ENCODE data around the gene SETBP1.

Gene SETBP1

DNA sequence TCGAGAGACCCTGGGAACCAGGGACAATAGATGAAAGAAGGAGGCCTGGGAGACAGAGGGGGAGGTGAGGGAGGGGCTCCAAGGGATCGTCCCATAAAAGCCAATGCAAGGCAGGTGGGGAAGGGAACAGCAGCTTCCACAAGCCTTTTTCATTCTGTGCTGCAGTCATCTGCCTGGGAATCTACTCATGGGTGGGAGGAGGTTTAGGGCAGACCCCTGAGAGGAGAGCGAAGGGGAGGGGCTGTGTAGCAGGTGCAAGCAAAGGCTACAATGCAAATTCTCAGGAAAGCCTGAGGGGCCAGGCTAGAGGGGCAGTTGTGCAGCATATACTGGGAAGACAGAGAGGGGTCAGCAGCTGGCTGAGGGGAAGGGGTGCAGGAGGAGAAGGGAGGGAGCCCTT, 135.4 kb downstream of the SETBP1 start:
- Histone ChIP-seq H3K27me3 (ENCODE audit: control insufficient read depth, insufficient read depth, low read length) (no peaks in the 10 kb centered on the region; the same call in 1 of the 2 replicates), H3K4me3 (ENCODE audit: low read depth, low read length) (no peak overlapping the region), H3K9ac (ENCODE audit: low read depth, low read length) (no peak overlapping the region), H3K27ac (ENCODE audit: low read depth, low read length) (peak overlapping the region; percentile 15), H3K36me3 (ENCODE audit: control insufficient read depth, insufficient read depth, low read length) (no peaks in the 10 kb centered on the region), H3K4me1 (ENCODE audit: control insufficient read depth, insufficient read depth, low read length) (peaks cover 17% of the 10 kb centered on the region), H3K9me3 (ENCODE audit: control insufficient read depth, insufficient read depth, low read length) (no peaks in the 10 kb centered on the region)

DNA sequence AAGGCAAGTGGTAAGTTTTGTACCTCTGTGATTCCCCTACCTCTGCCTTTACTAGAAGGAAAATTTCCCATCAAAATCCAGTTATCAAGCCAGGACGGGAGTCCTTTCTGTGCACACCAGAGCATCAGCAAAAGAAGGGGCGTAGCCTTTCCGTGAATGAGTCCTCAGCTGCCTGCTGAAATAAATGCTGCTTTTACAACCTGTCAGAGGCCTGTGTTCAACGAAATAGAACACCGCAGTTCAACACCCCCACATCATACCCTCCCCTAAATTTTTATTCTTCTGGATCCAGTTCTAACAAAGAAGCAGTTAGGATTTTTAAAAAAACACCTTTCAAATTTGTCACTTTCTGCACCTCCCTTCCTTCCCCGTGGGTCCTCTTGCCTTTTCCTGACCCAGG, 135.8 kb downstream of the SETBP1 start:
- Histone ChIP-seq H3K4me3 (ENCODE audit: low read depth, low read length) (no peak overlapping the region), H3K27me3 (ENCODE audit: control insufficient read depth, insufficient read depth, low read length) (no peaks in the 10 kb centered on the region; the same call in 1 of the 2 replicates), H3K36me3 (ENCODE audit: control insufficient read depth, insufficient read depth, low read length) (no peaks in the 10 kb centered on the region), H3K4me1 (ENCODE audit: control insufficient read depth, insufficient read depth, low read length) (peaks cover 14% of the 10 kb centered on the region), H3K9ac (ENCODE audit: low read depth, low read length) (no peak overlapping the region), H3K9me3 (ENCODE audit: control insufficient read depth, insufficient read depth, low read length) (no peaks in the 10 kb centered on the region), H3K27ac (ENCODE audit: low read depth, low read length) (no peak overlapping the region)

DNA sequence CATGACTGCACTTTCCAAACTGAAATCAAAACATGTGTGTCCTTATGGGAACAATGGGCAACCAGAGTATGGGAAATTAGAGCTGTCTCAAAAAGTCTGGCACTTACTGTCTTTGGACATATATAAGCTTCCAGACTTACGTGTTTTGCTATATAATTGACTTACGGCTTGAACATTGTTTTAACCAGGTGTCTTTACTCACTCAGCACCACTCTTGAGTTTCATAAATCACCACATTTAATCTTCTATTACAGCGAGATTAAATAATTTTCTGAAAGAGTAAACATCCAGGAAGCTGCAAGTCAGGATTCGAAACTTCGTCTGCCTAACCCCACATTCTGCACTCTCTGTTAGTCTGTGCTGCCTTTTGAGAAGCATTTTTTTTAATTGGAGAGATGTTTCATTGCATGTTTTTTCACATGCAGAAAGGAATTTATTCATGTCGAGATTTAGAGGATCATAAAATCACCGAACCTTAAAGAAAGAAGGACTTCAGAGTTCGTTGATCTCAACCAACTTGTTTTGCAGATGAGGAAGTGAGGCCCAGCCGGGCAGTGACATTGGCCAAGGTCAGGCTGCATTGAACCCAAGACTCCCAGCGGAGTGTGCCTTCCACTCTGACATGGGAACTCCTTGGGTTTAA, 137.3 kb downstream of the SETBP1 start:
- H3K27me3 ChIP-seq (ENCODE audit: control insufficient read depth, insufficient read depth, low read length), result no peaks in the 10 kb centered on the region; the same call in 1 of the 2 replicates
- peaks cover 12% of the 10 kb centered on the region for H3K4me1 ChIP-seq (ENCODE audit: control insufficient read depth, insufficient read depth, low read length)
- H3K9me3 ChIP-seq (ENCODE audit: control insufficient read depth, insufficient read depth, low read length), result no peaks in the 10 kb centered on the region
- no peak overlapping the region for H3K27ac ChIP-seq (ENCODE audit: low read depth, low read length)
- no peaks in the 10 kb centered on the region for H3K36me3 ChIP-seq (ENCODE audit: control insufficient read depth, insufficient read depth, low read length)
- no peak overlapping the region for H3K4me3 ChIP-seq (ENCODE audit: low read depth, low read length)
- H3K9ac ChIP-seq (ENCODE audit: low read depth, low read length), result no peak overlapping the region

DNA sequence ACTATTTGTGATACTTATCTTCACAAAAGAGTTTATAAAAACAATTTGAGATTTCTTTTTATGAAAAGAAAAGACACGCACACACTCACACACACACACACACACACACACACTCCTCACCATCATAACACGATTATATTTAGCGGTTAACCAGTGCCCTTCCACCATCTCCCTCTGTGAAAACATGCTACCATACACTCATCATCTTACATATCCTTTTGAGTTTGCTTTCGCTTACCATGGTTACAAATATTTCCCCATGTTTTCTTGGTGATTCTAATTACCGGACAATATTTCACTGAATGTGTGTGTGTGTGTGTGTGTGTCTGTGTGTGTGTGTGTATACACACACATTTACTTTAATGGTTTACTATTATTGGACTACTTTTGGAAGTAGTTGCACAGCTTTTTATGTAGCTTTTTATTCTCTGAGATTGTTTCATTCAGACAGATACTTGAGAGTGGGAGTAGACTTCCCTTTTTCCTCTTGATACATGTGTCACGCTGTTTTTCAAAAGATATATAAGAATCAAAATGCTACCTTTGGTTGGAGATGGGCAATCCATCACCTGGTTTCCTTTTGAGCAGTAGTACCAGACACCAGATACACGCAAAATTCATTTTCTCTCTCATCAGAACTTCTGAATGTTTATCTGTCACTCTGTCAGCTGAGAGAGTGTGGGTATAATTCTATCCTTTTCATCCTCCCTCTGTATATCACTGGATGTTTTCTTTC, 138.1 kb downstream of the SETBP1 start:
- Histone ChIP-seq H3K36me3 (ENCODE audit: control insufficient read depth, insufficient read depth, low read length) (no peaks in the 10 kb centered on the region), H3K4me1 (ENCODE audit: control insufficient read depth, insufficient read depth, low read length) (peaks cover 12% of the 10 kb centered on the region), H3K27me3 (ENCODE audit: control insufficient read depth, insufficient read depth, low read length) (no peaks in the 10 kb centered on the region; the same call in 1 of the 2 replicates), H3K4me3 (ENCODE audit: low read depth, low read length) (no peak overlapping the region), H3K9ac (ENCODE audit: low read depth, low read length) (no peak overlapping the region), H3K9me3 (ENCODE audit: control insufficient read depth, insufficient read depth, low read length) (no peaks in the 10 kb centered on the region), H3K27ac (ENCODE audit: low read depth, low read length) (no peak overlapping the region)

DNA sequence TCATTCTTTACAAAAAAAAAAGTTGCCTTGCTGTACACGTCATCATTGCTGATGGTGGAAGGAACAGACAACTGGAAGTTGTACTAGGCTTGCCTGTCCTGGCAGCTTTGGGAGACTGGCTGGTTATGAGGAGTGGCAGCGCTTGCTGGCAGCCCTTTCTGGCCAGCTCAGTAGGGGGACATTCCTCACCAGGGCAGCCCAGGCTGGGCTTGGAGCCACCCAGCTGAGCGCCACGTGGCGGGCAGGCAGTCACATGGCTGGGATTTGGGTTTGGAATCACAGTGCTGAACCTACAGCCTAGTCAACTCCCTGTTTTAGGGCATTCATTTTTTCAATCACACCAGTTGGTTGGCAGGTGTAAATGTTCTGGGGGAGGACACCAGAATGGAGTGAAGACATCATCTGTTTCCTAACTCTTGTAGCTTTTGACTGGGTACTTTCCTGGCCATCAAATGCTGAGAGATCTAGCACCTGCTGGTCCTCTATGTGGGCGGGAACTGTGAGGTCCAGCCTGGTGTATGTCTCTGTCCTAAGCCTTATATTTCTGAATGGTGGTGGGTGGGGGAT, 139.3 kb downstream of the SETBP1 start:
- H3K27ac ChIP-seq (ENCODE audit: low read depth, low read length), result no peak overlapping the region
- no peaks in the 10 kb centered on the region for H3K36me3 ChIP-seq (ENCODE audit: control insufficient read depth, insufficient read depth, low read length)
- H3K4me1 ChIP-seq (ENCODE audit: control insufficient read depth, insufficient read depth, low read length), result peaks cover 12% of the 10 kb centered on the region
- no peak overlapping the region for H3K4me3 ChIP-seq (ENCODE audit: low read depth, low read length)
- H3K27me3 ChIP-seq (ENCODE audit: control insufficient read depth, insufficient read depth, low read length), result no peaks in the 10 kb centered on the region; the same call in 1 of the 2 replicates
- H3K9me3 ChIP-seq (ENCODE audit: control insufficient read depth, insufficient read depth, low read length), result no peaks in the 10 kb centered on the region
- H3K9ac ChIP-seq (ENCODE audit: low read depth, low read length), result no peak overlapping the region

DNA sequence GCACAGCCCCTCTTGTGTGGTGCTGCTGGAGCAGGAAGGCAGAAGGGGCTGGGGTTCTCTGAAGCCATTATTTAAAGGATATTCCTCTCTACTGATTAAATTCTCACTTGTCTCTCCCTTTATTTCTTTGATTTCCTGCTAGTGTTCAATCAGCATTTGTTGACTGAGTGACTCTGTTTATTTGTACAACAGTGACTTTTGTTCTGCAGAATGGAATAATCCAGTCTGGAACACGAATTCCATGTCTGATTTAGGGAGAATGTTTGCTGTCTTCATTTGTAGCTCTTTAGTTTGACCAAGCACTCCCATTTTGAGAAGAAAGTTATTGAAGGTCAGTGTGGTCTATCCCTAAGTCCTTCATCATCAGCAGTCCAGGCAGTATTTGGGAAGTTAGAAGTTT, 141.2 kb downstream of the SETBP1 start:
- no peak overlapping the region for H3K27ac ChIP-seq (ENCODE audit: low read depth, low read length)

DNA sequence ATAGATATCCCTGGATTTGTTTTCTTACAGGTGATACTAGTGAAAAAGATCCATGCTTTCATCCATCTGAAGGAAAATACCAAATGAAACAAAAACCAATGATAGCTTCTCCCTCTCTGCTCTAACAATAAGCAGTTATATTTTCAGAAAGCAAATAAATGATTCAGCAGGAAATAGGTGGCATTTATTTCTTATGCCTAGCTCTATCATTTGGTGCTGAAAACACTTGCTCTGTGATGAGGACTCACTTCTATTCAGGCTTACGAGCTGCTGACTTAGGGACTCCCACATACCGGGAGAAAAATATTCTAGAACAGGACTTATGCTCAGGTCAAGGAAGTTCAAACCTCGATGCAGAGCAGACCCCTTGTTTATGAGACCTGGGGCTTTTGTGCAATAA, 142.6 kb downstream of the SETBP1 start:
- Histone ChIP-seq H3K4me1 (ENCODE audit: control insufficient read depth, insufficient read depth, low read length) (peaks cover 13% of the 10 kb centered on the region), H3K9ac (ENCODE audit: low read depth, low read length) (no peak overlapping the region), H3K9me3 (ENCODE audit: control insufficient read depth, insufficient read depth, low read length) (no peaks in the 10 kb centered on the region), H3K27me3 (ENCODE audit: control insufficient read depth, insufficient read depth, low read length) (no peaks in the 10 kb centered on the region; the same call in 1 of the 2 replicates), H3K4me3 (ENCODE audit: low read depth, low read length) (no peak overlapping the region), H3K27ac (ENCODE audit: low read depth, low read length) (no peak overlapping the region), H3K36me3 (ENCODE audit: control insufficient read depth, insufficient read depth, low read length) (no peaks in the 10 kb centered on the region)

More for the DNA sequence above, 141.2 kb downstream of the SETBP1 start:
- no peaks in the 10 kb centered on the region for H3K9me3 ChIP-seq (ENCODE audit: control insufficient read depth, insufficient read depth, low read length)
- no peaks in the 10 kb centered on the region; the same call in 1 of the 2 replicates for H3K27me3 ChIP-seq (ENCODE audit: control insufficient read depth, insufficient read depth, low read length)
- H3K9ac ChIP-seq (ENCODE audit: low read depth, low read length), result no peak overlapping the region
- peaks cover 13% of the 10 kb centered on the region for H3K4me1 ChIP-seq (ENCODE audit: control insufficient read depth, insufficient read depth, low read length)
- H3K4me3 ChIP-seq (ENCODE audit: low read depth, low read length), result no peak overlapping the region
- no peaks in the 10 kb centered on the region for H3K36me3 ChIP-seq (ENCODE audit: control insufficient read depth, insufficient read depth, low read length)

DNA sequence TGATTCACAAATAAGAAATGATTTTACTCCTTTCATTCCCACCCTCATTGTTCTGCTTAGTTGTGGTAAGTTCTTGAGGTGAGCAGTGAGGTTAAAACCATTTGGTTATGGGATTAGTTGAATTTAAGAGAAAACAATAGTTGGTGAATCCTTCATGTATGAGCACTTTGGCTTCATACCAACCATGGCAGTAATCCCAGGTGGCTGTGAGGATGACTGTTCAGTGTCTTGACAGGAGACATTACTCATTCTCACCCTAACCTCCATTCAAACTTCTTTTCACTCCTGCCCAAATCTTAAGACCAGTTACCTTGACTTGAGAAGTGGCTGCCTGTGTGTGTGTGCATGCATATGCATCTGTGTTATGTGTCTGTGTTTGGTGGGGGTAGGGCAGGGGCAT, 143.1 kb downstream of the SETBP1 start:
- no peaks in the 10 kb centered on the region; the same call in 1 of the 2 replicates for H3K27me3 ChIP-seq (ENCODE audit: control insufficient read depth, insufficient read depth, low read length)
- peaks cover 13% of the 10 kb centered on the region for H3K4me1 ChIP-seq (ENCODE audit: control insufficient read depth, insufficient read depth, low read length)
- H3K36me3 ChIP-seq (ENCODE audit: control insufficient read depth, insufficient read depth, low read length), result no peaks in the 10 kb centered on the region
- no peak overlapping the region for H3K4me3 ChIP-seq (ENCODE audit: low read depth, low read length)
- H3K27ac ChIP-seq (ENCODE audit: low read depth, low read length), result no peak overlapping the region
- no peak overlapping the region for H3K9ac ChIP-seq (ENCODE audit: low read depth, low read length)
- H3K9me3 ChIP-seq (ENCODE audit: control insufficient read depth, insufficient read depth, low read length), result no peaks in the 10 kb centered on the region

DNA sequence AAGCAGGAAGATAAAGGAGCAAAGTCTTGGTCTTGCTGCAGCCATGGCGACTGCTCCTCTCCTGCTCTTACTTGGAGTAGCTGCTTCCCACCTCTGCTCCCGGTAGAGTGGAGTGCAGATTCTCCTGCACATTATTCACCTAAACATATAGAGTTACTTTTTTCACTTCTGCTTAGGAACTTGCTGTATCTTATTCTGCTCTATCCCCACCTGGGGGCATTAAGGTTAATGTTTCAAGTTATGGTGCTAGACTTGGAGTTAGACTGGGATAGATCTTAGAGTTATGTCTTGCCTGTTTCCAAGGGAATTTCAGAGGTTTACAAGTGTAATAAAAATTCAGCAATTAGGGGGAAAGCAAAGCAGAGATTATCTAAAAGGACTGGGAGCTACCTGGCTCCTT, 144.2 kb downstream of the SETBP1 start:
- Histone ChIP-seq H3K27me3 (ENCODE audit: control insufficient read depth, insufficient read depth, low read length) (no peaks in the 10 kb centered on the region; the same call in 1 of the 2 replicates), H3K4me3 (ENCODE audit: low read depth, low read length) (no peak overlapping the region), H3K4me1 (ENCODE audit: control insufficient read depth, insufficient read depth, low read length) (peaks cover 13% of the 10 kb centered on the region), H3K9ac (ENCODE audit: low read depth, low read length) (no peak overlapping the region), H3K9me3 (ENCODE audit: control insufficient read depth, insufficient read depth, low read length) (no peaks in the 10 kb centered on the region), H3K27ac (ENCODE audit: low read depth, low read length) (no peak overlapping the region), H3K36me3 (ENCODE audit: control insufficient read depth, insufficient read depth, low read length) (no peaks in the 10 kb centered on the region)

DNA sequence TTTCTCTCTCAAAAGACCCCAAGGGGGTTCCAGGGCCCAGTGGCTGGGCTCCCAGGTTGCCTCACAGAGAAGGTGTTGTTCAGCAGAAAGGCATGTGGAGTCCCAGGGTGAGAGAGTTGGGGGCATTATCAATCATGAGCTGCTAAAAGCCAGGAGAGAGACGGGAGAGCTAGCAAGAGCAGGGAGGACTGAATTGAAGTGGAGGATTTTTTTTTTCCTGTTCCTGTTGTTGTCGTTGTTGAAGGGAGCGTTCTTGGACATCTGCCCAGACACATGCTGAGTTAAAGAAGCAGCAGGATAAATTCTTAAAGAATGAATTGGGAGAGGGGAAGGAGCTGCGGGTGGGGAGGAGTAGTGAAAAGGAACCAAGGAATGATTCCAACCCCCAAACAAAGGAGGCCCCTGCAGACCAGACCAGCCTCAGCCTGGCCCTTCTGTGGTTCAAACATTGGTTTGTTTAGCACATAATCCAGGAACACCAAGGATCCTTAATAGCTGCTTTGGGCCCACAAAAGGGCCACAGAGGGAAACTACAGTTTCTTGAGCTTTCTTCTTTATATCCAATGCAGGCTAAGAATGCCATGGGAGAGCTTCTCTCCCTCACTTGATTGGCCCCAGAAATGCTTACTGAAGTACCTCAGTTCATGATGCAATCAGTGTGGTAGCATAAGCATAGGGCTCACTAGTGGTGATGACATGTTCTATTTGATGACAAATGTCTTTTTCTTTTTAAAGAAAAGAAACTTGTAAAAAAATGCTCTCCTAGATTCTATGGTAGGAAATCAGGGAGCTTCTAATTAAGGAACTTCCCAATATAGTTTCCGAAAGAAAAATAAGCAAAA, 146.0 kb downstream of the SETBP1 start:
- H3K4me3 ChIP-seq (ENCODE audit: low read depth, low read length), result no peak overlapping the region
- H3K9me3 ChIP-seq (ENCODE audit: control insufficient read depth, insufficient read depth, low read length), result no peaks in the 10 kb centered on the region
- H3K27ac ChIP-seq (ENCODE audit: low read depth, low read length), result peak overlapping the region; percentile 91
- H3K9ac ChIP-seq (ENCODE audit: low read depth, low read length), result no peak overlapping the region
- H3K27me3 ChIP-seq (ENCODE audit: control insufficient read depth, insufficient read depth, low read length), result no peaks in the 10 kb centered on the region
- peaks cover 13% of the 10 kb centered on the region for H3K4me1 ChIP-seq (ENCODE audit: control insufficient read depth, insufficient read depth, low read length)
- no peaks in the 10 kb centered on the region for H3K36me3 ChIP-seq (ENCODE audit: control insufficient read depth, insufficient read depth, low read length)

Data from HUES48 (cell line).